HG03439 (cell line): ENCODE results near the gene STPG3.
A peak's percentile ranks its signal among the peaks of the same experiment; 100 is the strongest.

ENCODE experiments used
- ATAC-seq: cut with Tn5 transposase; IDR thresholded peaks from one replicate; pipeline ENCODE4 v1.9.1; 2021; ENCODE audit warnings: mild to moderate bottlenecking, moderate library complexity; ENCODE audit not compliant: unreplicated experiment

Gene STPG3

DNA sequence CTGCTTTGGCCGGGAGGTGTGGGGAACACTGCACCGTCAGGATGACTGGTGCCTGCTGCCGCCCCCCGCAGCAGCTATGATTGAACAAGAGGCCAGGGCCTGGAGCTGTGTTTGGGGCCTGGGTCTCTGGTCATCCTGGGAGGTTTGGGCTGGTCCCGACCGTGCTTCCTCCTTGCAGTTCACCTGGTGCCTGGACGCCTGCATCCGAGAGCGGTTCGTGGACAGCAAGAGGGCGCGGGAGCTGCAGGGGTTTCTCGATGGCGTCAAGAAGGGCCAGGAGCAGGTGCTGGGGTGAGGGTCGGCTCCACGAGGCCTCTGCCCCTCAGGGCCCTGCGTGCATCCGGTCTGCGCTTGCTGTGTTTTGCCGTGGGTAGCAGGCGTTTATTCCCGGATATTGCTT, 13.0 kb downstream of the STPG3 start:
- no peak for ATAC-seq

DNA sequence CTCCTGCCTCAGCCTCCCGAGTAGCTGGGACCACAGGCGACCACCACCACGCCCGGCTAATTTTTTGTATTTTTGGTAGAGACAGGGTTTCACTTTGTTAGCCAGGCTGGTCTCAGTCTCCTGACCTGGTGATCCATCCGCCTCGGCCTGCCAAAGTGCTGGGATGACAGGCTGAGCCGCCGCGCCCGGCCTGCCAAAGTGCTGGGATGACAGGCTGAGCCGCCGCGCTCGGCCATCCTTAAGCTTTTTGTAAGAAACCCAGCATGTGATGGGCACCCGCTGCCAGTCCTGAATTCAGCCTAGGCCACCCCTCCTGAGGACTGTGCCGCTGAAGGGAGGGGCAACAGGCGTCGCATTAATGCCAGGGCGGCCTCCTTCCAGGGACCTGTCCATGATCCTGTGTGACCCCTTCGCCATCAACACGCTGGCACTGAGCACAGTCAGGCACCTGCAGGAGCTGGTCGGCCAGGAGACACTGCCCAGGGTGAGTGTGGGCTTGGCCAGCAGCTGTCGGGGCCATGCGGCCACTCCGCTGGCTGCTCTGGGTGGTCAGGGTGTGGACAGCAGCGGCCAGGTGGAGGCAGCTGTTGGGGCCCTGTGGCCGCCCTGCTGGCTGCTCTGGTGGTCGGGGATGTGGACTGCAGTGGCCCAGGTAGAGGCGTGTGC, 14.5 kb downstream of the STPG3 start:
- no peak for ATAC-seq

DNA sequence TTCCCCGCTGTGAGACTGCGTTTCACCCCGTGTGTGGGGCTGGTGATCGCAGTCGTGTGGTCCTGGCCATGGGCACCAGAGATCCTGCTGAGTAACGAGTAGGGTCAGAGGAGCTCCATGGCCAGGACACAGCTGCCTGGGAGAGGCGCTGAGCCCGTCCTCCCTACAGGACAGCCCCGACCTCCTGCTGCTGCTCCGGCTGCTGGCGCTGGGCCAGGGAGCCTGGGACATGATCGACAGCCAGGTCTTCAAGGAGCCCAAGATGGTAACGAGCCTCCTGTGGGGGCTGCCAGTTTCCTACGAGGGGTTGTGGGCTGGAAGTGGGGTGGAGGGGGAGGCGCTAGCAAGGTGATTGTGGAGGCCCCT, 15.1 kb downstream of the STPG3 start:
- ATAC-seq, result no peak

DNA sequence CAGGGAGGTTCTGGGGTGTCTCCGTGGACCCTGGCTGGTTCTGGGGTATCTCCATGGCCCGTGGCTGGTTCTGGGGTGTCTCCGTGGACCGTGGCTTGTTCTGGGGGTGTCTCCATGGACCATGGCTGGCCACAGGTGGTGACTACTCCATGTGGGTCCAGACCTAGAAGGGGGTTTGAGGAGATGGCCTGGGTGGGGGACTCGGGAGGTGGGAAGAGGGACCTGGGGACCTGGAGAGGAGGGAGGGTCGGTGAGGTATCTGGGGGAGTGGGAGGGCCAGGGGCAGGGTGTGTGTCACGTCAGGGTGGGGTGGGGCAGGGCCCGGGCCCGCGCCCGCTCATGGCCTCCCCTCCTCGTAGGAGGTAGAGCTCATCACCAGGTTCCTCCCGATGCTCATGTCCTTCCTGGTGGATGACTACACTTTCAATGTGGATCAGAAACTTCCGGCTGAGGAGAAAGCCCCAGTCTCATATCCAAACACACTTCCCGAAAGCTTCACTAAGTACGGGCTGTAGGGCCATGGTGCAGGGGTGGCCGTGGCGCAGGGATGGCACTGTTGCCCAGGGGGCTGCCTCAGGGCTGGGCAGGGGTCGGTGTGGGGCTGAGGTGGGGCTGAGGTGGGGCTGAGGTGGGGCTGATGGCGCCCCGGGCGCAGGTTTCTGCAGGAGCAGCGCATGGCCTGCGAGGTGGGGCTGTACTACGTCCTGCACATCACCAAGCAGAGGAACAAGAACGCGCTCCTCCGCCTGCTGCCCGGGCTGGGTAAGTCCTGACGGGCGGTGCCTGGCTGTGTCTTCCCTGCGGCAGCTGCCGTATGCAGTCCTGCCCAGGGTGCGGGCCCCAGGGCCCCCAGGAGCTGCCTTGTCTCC, 15.7 kb downstream of the STPG3 start:
- no peak for ATAC-seq

DNA sequence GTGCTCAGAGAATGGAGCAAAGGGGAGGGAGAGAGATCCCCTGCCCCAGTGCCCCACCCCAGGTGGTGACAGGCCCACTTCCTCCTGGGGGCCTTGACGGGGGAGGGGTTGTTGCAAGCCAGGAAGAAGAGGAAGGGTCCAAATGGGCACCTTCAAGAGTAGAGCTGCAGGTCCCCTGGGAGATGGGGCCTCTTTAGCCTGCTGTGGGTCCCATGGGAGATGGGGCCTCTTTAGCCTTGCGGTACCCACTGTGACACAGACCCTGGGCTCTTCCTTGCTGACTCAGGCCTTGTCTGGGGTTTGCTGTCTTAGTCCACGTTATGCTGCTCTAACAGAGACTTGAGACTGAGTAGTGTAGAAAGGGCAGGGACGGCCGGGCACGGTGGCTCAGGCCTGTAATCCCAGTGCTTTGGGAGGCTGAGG, 16.9 kb downstream of the STPG3 start:
- ATAC-seq, result no peak

DNA sequence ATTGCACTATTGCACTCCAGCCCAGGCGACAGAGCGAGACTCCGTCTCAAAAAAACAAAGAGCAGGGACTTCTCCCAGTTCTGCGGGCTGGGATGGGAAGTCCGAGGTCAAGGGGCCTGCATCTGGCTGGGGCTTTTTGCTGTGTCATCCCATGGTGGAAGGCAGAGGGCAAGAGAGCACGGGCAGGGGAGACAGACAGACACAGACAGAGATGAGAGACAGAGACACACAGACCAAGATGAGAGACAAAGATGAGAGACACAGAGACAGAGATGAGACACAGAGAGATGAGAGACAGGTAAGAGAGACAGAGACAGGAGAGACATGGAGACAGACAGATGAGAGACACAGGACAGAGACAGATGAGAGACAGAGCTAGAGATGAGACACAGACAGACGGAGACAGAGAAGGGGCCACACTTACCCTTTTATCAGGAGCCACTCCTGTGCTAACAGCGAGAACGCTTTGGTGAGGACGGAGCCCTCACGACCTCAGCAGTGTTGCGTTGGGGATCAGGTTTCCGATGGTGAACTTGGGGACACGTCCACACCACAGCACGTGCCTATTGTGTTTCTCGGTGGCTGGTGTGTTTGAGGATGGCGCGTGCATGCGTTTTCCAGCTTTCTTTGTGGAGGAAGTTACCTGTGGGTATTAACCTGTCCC, 17.6 kb downstream of the STPG3 start:
- ATAC-seq, result no peak

DNA sequence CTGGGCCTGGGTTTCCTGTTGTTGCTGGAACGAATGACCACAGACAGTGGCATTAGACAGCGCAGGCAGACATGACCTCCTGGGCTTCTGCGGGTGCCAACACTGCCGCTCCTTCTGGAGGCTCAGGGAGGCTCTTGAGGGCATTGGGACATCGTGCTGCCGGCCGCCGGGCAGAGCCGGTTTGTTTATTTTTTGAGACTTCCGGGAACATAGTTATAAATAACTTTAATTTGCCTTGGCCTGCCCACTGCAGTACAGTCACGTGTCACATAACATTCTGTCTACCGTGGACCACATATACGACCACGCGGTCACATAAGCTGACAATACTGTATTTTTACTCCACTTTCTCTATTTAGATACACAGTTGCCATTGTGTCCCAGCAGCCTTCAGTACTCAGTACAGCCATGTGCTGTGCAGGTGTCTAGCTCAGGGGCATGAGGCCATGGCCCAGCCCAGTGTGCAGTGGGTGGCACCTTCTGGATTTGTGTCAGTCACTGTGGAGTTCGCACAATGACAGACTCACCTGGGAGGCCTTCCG, 18.2 kb downstream of the STPG3 start:
- ATAC-seq, result no peak

DNA sequence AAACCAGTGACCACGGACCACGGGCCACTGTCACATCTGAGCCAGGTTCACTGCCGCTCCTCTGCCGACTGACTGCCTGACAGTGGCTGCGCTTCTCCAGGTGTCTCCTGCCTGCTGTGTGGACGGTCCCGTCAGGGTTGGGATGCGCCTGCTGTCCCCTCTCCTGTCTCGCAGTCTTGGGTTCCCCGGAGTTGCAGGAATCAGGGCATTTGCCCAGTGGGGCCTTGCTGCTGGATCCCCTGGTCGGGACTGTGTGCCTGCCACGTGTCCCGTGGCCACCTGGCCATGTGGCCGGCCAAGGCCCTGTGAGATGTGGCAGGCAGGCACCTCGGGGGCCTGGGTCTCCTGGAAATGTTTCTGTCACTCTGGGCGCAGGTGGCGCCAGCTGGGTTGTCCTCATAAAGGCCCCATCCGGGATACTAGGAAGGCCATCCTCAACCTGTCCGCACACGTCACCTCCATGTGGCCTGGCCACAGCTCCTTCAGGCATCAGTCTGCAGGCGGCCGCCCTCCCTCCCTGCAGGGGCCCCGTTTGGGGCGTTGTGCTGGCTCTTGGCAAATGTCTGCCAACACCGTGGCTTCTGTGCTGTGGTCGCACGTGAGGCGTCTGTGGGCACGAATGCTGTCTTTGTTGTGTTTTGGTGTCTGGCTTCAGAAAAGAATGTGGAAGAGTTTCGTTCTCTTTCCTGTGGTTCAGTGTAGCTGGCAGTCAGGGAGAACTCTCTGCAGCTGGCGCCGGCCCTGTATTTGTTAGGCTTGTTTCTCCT, 20.0 kb downstream of the STPG3 start:
- ATAC-seq, result no peak

DNA sequence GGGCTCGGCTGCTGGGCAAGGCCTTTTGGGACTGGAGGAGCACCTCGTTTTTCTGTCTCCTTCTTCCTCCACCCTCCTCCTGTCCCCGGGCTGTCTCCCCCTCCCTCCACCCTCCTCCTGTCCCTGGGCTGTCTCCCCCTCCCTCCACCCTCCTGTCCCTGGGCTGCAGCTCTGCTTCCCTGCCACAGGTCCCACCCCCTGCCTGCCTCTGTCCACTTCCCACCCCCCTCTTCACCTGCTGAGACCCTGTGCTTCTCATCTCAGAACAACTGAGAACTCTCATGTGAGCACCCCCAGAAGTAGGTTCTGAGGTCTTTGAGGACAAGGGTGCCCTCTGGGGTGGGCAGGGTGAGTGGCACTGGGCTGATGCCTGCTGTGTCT, 20.6 kb downstream of the STPG3 start:
- ATAC-seq, result no peak

DNA sequence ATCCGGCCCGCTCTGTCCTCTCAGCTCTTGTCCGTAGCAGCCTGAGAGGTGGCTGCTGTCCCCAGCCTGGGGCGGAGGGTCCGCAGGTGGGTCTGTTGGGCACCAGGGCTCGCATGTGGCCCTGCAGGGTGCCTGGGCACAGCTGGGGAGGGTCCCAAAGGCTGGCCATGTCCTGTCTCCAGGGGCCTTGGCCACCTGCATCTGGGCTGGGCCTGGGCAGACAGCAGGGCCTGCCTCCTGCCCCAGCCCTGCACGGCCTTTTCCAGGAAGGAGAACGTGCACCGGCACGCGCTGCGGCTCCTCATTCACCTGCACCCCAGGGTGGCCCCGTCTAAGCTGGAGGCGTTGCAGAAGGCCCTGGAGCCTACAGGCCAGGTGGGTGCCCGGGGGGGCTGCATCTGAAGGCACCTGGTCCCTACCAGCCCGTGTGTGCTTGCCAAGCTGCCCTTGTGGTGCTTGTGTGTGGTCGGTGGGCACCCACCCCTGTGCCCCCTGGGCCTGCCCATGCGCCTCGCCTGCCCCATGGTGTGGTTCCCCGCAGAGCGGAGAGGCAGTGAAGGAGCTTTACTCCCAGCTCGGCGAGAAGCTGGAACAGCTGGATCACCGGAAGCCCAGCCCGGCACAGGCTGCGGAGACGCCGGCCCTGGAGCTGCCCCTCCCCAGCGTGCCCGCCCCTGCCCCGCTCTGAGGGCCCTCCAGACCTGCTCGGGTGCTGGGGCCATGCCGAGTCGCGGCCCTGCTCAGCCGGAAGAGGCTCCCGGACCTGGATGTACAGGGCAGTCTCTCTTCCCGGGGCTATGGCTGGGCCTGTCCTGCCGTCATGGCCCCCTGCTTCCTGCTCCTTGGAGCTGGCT, 21.4 kb downstream of the STPG3 start:
- ATAC-seq, result no peak

DNA sequence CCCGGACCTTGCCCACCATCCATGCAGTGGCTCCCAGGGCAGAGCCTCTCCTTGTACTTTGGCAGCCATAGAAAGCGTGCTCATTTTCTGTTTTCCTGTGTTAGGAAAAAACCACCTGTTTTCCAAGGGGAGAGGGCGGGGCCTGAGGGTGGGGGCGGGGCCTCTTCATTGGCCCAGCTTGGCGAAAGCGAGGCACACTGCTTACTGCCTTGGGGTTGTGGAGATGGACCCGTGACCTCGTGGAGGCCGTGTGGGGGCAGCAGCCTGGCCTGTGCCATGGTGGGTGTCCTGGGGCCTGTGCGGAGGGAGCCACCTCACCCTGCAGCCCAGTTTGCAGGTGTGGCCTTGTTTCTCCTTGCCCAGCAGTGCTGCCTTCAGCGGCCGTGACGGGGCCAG, 22.0 kb downstream of the STPG3 start:
- no peak for ATAC-seq

DNA sequence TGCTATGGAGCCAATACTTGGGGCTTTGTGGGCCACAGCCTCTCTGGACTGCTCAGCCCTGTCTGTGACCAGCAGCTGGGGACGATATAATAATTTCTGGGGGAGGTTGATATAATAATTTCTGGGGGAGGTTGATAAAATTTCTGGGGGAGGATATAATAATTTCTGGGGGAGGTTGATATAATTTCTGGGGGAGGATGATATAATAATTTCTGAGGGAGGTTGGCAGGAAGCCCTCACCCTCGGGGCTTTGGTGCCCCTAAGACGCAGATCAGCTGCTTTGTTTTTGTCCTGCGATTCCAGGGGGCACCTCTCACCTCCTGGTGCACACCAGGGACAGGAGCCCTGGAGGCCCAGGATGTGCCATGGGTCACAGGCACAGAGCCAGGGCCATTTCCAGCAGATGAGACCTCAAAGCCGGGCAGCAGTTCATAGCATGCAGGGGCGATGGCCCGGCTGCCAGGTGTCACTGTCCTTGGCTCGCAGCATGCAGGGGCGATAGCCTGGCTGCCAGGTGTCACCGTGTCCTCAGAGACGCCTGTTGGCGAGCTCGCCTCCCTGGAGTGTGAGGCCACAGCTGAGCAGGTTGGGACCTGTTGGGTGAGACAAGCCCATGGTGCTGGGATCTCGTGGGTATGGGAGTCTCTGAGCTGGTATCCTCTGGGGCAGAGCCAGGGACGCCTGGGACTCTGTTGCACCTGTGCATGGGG, 22.7 kb downstream of the STPG3 start:
- no peak for ATAC-seq

DNA sequence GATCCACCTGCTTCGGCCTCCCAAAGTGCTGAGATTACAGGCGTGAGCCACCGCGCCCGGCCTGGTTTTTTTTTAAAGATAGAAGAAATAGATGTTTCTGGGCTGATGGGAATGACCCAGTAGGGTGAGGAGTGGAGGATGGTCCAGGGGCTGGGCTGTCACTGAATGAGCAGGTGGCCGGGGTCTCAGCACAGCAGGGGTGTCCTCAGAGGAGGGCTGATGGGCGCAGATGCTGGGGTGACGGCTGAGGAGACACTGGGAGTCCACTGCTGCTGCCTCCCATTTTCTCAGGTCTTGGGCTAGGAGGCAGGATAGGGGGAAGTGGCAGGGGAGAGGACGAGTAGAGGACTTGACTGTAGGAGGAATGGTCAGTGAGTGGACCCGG, 24.1 kb downstream of the STPG3 start:
- no peak for ATAC-seq

DNA sequence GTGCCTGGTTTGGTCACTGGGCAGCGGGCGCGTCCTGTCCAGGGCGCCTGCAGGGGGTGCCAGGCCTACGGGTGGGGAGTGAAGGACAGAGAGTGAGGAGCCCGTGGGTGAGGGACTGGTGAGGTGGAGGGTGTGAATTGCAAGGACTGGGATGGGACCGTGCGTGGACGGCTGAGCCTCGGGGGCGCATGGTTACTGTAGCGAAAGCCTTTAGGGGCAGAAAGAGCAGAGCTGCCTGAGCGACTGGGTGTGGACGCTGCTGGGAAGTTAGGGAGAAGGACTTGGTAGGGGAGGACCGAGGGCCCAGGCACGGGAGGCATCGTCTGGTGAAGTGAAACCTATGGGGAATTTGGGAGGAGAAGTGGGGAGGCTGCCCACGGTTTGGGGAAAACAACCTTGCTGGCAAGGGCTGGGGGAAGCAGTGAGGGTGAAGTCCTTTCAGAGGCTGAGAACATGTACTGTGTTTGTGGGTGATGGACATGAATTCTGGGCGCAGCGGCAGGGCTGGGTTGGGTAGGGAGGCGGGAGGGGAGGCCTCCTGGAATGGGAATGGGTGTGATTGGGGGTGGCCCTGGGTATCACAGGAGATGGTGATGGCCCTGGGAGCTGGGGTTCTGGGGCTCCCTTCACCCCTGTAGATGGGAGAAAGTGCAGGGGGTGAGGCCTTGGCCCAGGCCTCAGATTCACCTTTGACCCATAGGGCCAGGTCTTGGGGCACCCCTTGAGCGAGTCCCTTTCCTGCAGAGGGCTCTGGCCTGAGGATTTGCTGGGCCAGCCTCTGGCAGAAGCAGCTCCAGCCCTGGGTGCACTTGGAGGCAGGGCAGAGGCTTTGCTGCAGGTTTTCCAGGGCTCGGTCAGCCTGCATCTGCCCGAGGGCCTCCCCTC, 24.7 kb downstream of the STPG3 start:
- no peak for ATAC-seq

DNA sequence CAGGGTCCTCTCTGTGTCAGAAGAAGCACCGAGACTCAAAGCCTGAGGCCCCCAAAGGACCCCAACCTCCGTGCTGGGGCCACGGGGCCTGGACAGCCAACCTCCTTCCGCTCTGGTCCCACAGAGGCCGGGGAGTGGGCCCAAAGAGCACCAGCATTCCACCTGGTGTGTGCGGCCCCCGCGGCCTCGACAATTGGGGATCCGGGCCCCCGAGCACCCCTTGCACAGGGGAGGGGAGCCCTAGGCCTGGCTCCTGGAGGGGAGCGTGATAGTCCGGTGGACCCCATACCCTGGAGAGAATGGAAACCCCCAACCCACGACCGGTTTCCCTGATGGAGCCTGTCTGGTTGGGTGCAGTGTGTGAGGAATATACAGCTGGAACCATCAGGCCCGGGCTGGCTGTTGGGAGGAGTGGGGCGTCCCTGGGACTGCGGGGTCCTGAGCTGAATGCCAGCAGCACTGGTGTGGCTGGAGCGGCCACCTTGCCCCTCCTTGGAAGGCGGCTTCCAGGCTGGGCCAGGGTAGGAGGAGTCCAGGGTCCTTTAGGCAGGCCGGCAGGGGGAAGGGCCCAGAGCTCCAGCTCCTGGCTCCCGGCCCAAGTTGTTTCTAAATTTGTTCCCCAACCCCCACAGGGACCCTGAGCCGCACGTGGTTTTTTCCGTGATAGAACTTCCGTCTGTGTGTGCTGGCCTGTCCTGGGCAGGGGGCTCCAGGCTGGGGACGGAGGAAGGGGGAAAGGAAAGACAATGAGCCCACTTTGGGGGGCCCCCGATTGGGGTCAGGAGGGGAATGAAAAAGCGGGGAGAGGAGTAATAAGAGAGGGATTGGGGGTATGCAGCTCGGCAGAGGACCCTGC, 25.6 kb downstream of the STPG3 start:
- ATAC-seq, result no peak

DNA sequence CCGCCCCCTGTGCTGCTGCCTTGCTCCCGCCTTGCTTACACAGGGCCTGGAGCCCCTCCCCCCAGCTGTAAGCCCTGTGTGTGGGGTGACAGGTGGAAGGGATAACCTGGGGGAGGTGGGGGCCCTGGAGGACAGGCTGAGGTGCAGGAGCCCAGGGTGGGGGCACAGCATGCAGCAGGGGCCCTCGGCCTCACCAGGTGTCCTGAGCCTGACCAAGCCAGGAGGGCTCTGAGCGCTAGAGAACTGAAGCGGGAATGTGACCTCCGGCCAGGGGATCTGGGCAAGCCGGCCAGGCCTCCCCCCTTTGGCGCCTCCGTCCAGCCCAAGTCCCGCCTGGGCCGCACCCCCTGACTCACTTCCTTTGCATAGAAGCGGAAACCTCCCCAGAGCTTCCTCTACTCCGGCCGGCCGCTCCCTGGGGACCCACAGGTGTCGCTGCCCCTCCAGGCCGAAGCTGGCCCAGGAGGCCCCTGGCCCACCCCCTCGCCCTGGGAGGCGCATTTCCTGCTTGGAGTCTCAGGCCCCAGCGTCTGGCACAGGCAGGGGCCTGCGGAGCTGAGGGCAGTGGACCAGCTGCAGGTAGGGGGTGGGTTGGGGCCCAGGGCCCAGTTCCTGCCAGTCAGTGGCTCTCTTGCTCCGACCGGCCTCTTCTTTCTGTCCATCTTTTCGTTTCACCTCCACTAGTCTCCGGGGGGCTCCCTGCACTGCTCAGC, 26.4 kb downstream of the STPG3 start, which contains the start of gene TOR4A:
Gene TOR4A, plus strand, starts transcription at position 398 of the 713 bp plus-strand sequence. CDS start 964 bp downstream, outside the sequence.
- peak; percentile 62 for ATAC-seq
